IPS-15b (cell line): ENCODE data around the gene IFIT2.

Experiments used
- H3K27me3 ChIP-seq: one replicate; pipeline ENCODE4 v1.6.1; 2013; ENCODE audit warnings: low read length; ENCODE audit not compliant: control insufficient read depth, insufficient read depth
- H3K36me3 ChIP-seq: one replicate; pipeline ENCODE4 v1.6.1; 2013; ENCODE audit warnings: low read length; ENCODE audit not compliant: control insufficient read depth, insufficient read depth
- H3K4me1 ChIP-seq: one replicate; pipeline ENCODE4 v1.6.1; 2013; ENCODE audit warnings: mild to moderate bottlenecking, low read length; ENCODE audit not compliant: control insufficient read depth, insufficient read depth
- H3K4me3 ChIP-seq: one replicate; pipeline ENCODE4 v1.5.1; 2013; ENCODE audit warnings: low read depth, low read length
- H3K9ac ChIP-seq: one replicate; pipeline ENCODE4 v1.6.1; 2013; ENCODE audit warnings: low read depth, mild to moderate bottlenecking, low read length
- H3K9me3 ChIP-seq: one replicate; pipeline ENCODE4 v1.6.1; 2013; ENCODE audit warnings: mild to moderate bottlenecking, low read length; ENCODE audit not compliant: control insufficient read depth, insufficient read depth

IFIT2 gene

GRCh38 chr10:89301232-89301631 lies 614 bp upstream of the IFIT2 start:
- H3K9me3 ChIP-seq, result no peaks in the 10 kb centered on the region
- H3K36me3 ChIP-seq, result no peaks in the 10 kb centered on the region
- H3K9ac ChIP-seq, result no peak overlapping the region
- no peak overlapping the region for H3K4me3 ChIP-seq
- H3K27me3 ChIP-seq, result no peaks in the 10 kb centered on the region
- H3K4me1 ChIP-seq, result peaks cover 3% of the 10 kb centered on the region

DNA sequence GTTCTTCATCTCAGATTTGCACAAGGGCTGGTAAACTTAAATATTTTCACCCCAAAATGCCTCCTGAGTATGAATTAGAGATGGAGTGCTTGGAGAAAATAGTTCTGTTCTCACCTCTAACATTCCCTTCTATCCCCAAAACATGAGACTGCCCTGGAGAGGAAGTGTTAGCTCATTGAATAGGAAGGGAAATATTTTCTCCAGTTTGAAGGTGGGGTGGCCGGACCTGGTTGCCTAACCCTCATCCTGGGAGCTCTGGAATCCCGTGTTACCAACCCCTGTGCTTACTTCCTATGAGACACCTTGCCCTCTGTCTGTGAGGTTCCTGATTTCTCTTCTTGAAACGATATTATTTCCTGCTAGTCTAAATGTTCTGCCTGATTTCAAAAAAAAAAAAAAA lies 779 bp downstream of the IFIT2 start:
- Histone ChIP-seq H3K9ac (no peak overlapping the region), H3K4me3 (no peak overlapping the region)

GRCh38 chr10:89303161-89303560 lies 1.3 kb downstream of the IFIT2 start:
- Histone ChIP-seq H3K36me3 (no peaks in the 10 kb centered on the region), H3K9me3 (no peaks in the 10 kb centered on the region), H3K27me3 (no peaks in the 10 kb centered on the region), H3K4me3 (no peak overlapping the region), H3K4me1 (peaks cover 3% of the 10 kb centered on the region), H3K9ac (no peak overlapping the region)

More for the DNA sequence above, 779 bp downstream of the IFIT2 start:
- no peaks in the 10 kb centered on the region for H3K27me3 ChIP-seq
- H3K9me3 ChIP-seq, result no peaks in the 10 kb centered on the region
- no peaks in the 10 kb centered on the region for H3K36me3 ChIP-seq
- H3K4me1 ChIP-seq, result peaks cover 3% of the 10 kb centered on the region

- Histone ChIP-seq H3K27me3 (no peaks in the 10 kb centered on the region), H3K4me1 (peaks cover 3% of the 10 kb centered on the region), H3K9ac (no peak overlapping the region), H3K36me3 (no peaks in the 10 kb centered on the region), H3K4me3 (no peak overlapping the region), H3K9me3 (no peaks in the 10 kb centered on the region)
These were observed 2.2 kb downstream of the IFIT2 start for GRCh38 chr10:89304026-89304425.

DNA sequence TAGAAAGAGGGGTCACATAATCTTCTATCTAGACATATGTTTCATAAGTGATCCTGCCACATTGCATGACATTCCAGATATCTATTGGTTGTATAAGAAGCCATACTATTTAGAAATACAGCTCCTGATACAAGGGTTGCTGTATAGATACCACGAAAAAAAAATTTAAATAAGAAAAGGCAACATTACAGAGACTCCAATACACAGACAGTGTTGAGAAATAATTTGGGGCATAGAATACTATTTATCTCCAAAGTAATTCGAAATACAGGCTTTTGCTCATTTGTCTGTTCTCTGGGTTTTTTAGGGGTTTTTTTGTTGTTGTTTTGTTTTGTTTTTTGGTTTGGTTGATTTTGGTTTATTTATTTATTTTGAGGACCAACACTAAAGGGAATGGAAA lies 2.6 kb downstream of the IFIT2 start:
- no peak overlapping the region for H3K9ac ChIP-seq
- H3K4me1 ChIP-seq, result peaks cover 3% of the 10 kb centered on the region
- no peaks in the 10 kb centered on the region for H3K9me3 ChIP-seq
- no peaks in the 10 kb centered on the region for H3K27me3 ChIP-seq
- no peak overlapping the region for H3K4me3 ChIP-seq
- no peaks in the 10 kb centered on the region for H3K36me3 ChIP-seq

- Histone ChIP-seq H3K36me3 (no peaks in the 10 kb centered on the region), H3K27me3 (no peaks in the 10 kb centered on the region), H3K9me3 (no peaks in the 10 kb centered on the region), H3K4me1 (peaks cover 3% of the 10 kb centered on the region), H3K9ac (no peak overlapping the region), H3K4me3 (no peak overlapping the region)
These were observed 3.1 kb downstream of the IFIT2 start for GRCh38 chr10:89304925-89305324.

DNA sequence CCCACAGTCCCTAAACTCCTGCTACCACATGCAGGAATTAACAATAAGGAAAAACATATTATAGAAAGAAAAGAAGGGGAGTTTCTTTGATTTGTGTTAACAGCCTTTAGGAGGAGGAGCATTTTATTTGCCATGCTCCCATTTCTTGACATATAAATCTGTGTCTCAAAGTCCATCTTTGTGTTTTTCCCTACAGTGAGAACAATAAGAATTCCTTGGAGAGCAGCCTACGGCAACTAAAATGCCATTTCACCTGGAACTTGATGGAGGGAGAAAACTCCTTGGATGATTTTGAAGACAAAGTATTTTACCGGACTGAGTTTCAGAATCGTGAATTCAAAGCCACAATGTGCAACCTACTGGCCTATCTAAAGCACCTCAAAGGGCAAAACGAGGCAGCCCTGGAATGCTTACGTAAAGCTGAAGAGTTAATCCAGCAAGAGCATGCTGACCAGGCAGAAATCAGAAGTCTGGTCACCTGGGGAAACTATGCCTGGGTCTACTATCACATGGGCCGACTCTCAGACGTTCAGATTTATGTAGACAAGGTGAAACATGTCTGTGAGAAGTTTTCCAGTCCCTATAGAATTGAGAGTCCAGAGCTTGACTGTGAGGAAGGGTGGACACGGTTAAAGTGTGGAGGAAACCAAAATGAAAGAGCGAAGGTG lies 4.1 kb downstream of the IFIT2 start:
- H3K4me1 ChIP-seq, result peaks cover 3% of the 10 kb centered on the region
- no peaks in the 10 kb centered on the region for H3K36me3 ChIP-seq
- H3K9ac ChIP-seq, result no peak overlapping the region
- H3K9me3 ChIP-seq, result no peaks in the 10 kb centered on the region
- H3K4me3 ChIP-seq, result no peak overlapping the region
- no peaks in the 10 kb centered on the region for H3K27me3 ChIP-seq

DNA sequence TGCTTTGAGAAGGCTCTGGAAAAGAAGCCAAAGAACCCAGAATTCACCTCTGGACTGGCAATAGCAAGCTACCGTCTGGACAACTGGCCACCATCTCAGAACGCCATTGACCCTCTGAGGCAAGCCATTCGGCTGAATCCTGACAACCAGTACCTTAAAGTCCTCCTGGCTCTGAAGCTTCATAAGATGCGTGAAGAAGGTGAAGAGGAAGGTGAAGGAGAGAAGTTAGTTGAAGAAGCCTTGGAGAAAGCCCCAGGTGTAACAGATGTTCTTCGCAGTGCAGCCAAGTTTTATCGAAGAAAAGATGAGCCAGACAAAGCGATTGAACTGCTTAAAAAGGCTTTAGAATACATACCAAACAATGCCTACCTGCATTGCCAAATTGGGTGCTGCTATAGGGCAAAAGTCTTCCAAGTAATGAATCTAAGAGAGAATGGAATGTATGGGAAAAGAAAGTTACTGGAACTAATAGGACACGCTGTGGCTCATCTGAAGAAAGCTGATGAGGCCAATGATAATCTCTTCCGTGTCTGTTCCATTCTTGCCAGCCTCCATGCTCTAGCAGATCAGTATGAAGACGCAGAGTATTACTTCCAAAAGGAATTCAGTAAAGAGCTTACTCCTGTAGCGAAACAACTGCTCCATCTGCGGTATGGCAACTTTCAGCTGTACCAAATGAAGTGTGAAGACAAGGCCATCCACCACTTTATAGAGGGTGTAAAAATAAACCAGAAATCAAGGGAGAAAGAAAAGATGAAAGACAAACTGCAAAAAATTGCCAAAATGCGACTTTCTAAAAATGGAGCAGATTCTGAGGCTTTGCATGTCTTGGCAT lies 4.8 kb downstream of the IFIT2 start:
- Histone ChIP-seq H3K9ac (no peak overlapping the region), H3K9me3 (no peaks in the 10 kb centered on the region), H3K4me3 (no peak overlapping the region), H3K27me3 (no peaks in the 10 kb centered on the region), H3K36me3 (no peaks in the 10 kb centered on the region), H3K4me1 (no peaks in the 10 kb centered on the region)

GRCh38 chr10:89307269-89307577 lies 5.4 kb downstream of the IFIT2 start:
- Histone ChIP-seq H3K27me3 (no peaks in the 10 kb centered on the region), H3K4me1 (no peaks in the 10 kb centered on the region), H3K9me3 (no peaks in the 10 kb centered on the region), H3K4me3 (no peak overlapping the region), H3K9ac (no peak overlapping the region), H3K36me3 (no peaks in the 10 kb centered on the region)

DNA sequence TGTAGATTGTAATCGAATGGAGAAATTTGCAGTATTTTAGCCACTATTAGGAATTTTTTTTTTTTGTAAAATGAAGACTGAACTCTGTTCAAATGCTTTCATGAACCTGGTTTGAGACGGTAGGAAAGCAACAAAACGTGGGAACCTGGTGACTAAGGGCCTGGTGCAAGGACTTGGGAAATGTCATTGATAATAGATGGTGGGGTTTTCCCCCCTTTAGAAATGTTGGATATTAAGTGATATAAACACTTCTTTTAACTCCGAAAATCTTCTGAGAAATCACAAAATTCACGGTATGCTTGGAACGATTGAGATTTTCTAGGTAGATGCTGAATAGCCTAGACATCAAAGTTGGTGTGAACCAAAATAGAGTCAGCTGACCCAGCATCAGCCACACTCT lies 6.4 kb downstream of the IFIT2 start:
- no peaks in the 10 kb centered on the region for H3K27me3 ChIP-seq
- no peaks in the 10 kb centered on the region for H3K4me1 ChIP-seq
- no peaks in the 10 kb centered on the region for H3K36me3 ChIP-seq
- no peak overlapping the region for H3K4me3 ChIP-seq
- H3K9me3 ChIP-seq, result no peaks in the 10 kb centered on the region
- no peak overlapping the region for H3K9ac ChIP-seq

GRCh38 chr10:89308736-89309135 lies 6.9 kb downstream of the IFIT2 start:
- H3K9me3 ChIP-seq, result no peaks in the 10 kb centered on the region
- H3K36me3 ChIP-seq, result no peaks in the 10 kb centered on the region
- H3K4me1 ChIP-seq, result no peaks in the 10 kb centered on the region
- H3K4me3 ChIP-seq, result no peak overlapping the region
- H3K27me3 ChIP-seq, result no peaks in the 10 kb centered on the region
- no peak overlapping the region for H3K9ac ChIP-seq
